Tibial nerve (tissue), 4 donors: Measurements from ENCODE around the gene DDX19B.

Experiments
- EP300 ChIP-seq, 2 donors: sonication (generic); formaldehyde crosslinking; IDR thresholded peaks; one replicate each; pipeline ENCODE4 v1.6.1; 2017; ENCODE audit warnings: antibody characterized with exemption in 2 of 2, mild to moderate bottlenecking in 1 of 2
- POLR2A ChIP-seq, 2 donors: fragments of 450-650 bp; IDR thresholded peaks; one replicate each; pipeline ENCODE4 v1.6.1; 2017; ENCODE audit warnings: antibody characterized with exemption in 2 of 2, mild to moderate bottlenecking in 2 of 2, moderate library complexity in 2 of 2
- TF ChIP-seq, protein P1 (sequence below), 5 experiments: fragments of 200-600 bp in 3 of 5; fragments of 450-650 bp in 2 of 5; sonication (generic) in 3 of 5; IDR thresholded peaks; one replicate each; pipeline ENCODE4 v1.5.1; 2016 to 2019; ENCODE audit warnings: antibody characterized with exemption in 5 of 5, mild to moderate bottlenecking in 3 of 5, moderate library complexity in 2 of 5

GRCh38 chr16:70372921-70373728, 74.1 kb downstream of the DDX19B start:
- TF ChIP-seq POLR2A (IDR thresholded peaks at IDR 0.05) = no peak
- TF ChIP-seq, protein P1, sequence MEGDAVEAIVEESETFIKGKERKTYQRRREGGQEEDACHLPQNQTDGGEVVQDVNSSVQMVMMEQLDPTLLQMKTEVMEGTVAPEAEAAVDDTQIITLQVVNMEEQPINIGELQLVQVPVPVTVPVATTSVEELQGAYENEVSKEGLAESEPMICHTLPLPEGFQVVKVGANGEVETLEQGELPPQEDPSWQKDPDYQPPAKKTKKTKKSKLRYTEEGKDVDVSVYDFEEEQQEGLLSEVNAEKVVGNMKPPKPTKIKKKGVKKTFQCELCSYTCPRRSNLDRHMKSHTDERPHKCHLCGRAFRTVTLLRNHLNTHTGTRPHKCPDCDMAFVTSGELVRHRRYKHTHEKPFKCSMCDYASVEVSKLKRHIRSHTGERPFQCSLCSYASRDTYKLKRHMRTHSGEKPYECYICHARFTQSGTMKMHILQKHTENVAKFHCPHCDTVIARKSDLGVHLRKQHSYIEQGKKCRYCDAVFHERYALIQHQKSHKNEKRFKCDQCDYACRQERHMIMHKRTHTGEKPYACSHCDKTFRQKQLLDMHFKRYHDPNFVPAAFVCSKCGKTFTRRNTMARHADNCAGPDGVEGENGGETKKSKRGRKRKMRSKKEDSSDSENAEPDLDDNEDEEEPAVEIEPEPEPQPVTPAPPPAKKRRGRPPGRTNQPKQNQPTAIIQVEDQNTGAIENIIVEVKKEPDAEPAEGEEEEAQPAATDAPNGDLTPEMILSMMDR (IDR thresholded peaks at IDR 0.05) = no peak
- no peak for TF ChIP-seq EP300 (IDR thresholded peaks at IDR 0.05)
